GM12878 (cell line): Measurements from ENCODE around the gene ANXA3. TPM values are rescaled to one million over a fixed set of nuclear protein-coding genes. Genes with fewer than 3 reads are reported as not detected.

Experiments
- E4F1 ChIP-seq: fragments of 450-650 bp; IDR thresholded peaks from 2 replicates; pipeline ENCODE4 v1.6.1; 2018; ENCODE audit warnings: borderline replicate concordance, mild to moderate bottlenecking; ENCODE audit not compliant: partially characterized antibody
- SKIL ChIP-seq: fragments of 450-650 bp; IDR thresholded peaks from 2 replicates; pipeline ENCODE4 v1.6.1; 2017; ENCODE audit warnings: mild to moderate bottlenecking, low read depth, inconsistent platforms; ENCODE audit not compliant: poor library complexity, severe bottlenecking
- ZNF687 ChIP-seq: fragments of 450-650 bp; IDR thresholded peaks from 2 replicates; pipeline ENCODE4 v1.6.1; 2017; ENCODE audit warnings: mild to moderate bottlenecking, moderate library complexity
- polyA plus RNA-seq, 11 experiments: library from polyadenylated mRNA; depleted of rRNA in 4 of 11; unstranded in 6 of 11; stranded (reverse) in 5 of 11; fragments of >200 nt; fragmentation: Nextera tagmentation in 4 of 11; fragmentation: Illumina TruSeq in 1 of 11; extraction: Ambion mirVana in 4 of 11; extraction: Trizol in 1 of 11; gene quantifications; 1 replicate in 1 of 11; 2 replicates in 10 of 11; pipeline versions ENCODE4 v1.2.1 to v1.2.3, GENCODE V29; 2011 to 2016; ENCODE audit warnings: inconsistent platforms in 2 of 11, missing spikeins in 2 of 11, low read depth in 1 of 11
- total RNA-seq, 4 experiments: library from RNA; depleted of rRNA in 3 of 4; stranded (reverse); fragments of >200 nt in 3 of 4; fragmentation: Illumina TruSeq in 1 of 4; extraction: Trizol in 1 of 4; gene quantifications; 2 replicates each; pipeline versions ENCODE4 v1.2.1 to v1.2.3, GENCODE V29; 2013 to 2021

Gene ANXA3
- total and polyA plus RNA-seq, 10 of the 15 experiments (the other 5 are each of a cell fraction or from before 2014, with no cell fraction given): 0.28 to 14.7 (median 0.91) TPM

- TF ChIP-seq E4F1: no peak
- TF ChIP-seq SKIL: no peak
- TF ChIP-seq ZNF687: no peak
- TF ChIP-seq, all 136 proteins: peak for 0
These were observed 57.1 kb downstream of the ANXA3 start (continued) for GRCh38 chr4:78608684-78609083.
